Cerebellar nuclear complex (tissue), 1 donor: Measurements from ENCODE around the gene IL31RA.

Experiments
- DNase-seq, 2 experiments: peaks; one replicate each; lab custom pipeline; 2025; lab: John Stamatoyannopoulos, UW

Gene IL31RA

DNA sequence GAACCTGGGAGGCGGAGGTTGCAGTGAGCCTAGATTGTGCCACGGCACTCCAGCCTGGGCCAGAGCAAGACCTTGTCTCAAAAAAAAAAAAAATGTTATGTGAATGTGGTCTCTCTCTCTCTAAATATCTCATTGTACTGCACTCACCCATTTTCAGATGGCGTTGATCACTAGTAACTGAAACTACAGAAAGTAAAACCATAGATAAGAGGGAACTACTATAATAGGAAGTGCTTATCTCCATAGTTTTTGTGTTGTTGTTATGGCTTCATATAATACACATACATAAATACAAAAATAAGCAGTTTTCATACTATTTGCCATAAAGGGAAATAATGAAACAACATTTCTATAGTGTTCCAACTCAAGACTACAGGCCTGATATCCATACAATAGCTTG, 9.1 kb downstream of the IL31RA start:
- DNase-seq = no peak

DNA sequence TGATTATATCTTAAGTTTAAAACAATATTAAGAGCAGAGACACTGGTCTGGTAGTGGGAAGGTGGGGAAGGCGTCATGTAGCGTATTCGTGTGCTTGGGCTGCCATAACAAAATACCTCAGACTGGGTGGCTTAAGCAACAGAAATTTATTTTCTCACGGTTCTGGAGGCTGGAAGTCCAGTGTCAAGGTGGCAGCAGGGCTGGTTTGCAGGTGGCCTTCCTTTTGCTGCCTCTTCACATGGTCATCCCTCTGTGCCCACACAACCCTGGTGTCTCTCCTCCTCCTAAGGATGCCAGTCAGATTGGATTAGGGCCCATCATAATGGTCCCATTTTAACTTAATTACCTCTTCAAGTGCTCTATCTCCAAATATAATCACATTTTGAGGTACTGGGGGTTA, 9.6 kb downstream of the IL31RA start:
- DNase-seq = no peak

DNA sequence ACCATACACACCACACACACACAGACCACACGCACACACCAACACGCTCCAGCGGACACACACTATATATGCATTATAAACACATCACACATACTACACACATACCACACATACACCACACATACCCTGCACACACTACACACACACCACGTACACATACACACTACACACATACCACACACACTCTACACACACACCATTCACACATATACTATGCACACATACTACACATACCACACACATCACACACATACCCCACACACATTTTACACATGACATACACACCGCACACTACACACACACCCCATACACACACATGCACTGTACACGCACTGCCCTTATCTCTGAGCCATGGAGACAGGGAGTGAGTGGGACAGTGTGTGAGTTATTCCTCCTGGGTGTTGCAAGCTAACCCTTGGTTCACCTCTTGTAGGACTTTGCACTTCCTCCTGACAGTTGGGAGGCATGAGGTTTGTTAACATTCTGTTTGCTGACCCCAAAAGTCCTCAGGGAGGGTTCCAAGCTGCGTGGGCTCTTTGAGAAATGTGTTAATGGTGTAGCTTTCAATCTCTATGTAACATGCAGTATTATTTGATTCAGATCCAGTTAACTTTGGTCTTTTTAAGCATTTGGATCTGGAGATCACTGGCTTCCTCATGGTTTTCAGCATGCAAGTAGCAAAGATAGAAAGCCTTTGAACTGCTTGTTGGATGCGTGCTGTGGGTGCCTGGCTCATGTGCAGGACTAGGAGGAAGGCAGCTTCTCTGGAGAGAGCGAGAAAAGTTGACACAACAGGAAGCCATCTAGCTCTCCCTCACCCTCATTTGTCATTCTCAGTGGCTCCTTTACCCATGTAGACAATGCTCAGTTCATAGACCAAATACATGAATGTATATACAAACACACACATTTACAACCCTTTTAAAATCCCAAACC, 13.7 kb downstream of the IL31RA start:
- no peak for DNase-seq

DNA sequence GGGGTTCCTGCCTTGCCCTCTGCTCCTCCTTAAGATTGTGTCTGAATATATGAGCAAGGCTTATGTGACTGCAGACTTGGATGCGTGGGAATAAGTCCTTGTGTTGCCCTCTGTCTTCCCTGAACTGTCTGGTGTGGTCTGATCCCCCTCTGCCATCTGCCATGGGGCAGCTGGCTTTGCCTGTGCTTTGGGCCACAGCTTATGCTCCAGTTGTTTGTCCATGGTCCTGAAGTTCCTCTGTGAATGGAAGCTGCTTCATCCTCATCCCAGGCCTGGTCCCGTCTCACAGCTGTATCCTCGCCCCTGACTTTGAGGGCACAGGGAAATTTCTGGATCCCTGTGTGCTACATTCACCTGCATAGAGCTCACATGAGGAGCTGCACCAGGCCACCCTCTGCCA, 14.7 kb downstream of the IL31RA start:
- no peak for DNase-seq

DNA sequence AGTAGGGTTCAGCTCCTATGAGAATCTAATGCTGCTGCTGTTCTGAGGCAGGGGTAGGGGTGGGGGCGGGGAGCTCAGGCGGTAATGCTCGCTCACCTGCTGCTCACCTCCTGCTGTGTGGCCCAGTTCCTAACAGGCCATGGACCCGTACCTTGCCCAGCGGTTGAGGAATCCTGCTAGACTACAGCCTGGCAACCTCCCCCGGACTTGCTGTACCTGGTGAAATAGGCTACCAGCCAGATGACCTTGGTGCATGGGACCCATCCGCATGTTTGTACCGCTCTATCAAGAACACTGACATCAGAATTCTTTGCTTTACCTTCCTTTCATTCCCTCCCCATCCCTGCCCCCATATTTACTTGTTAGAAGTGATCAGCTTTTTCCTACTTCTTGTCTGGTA, 15.3 kb downstream of the IL31RA start:
- no peak for DNase-seq

DNA sequence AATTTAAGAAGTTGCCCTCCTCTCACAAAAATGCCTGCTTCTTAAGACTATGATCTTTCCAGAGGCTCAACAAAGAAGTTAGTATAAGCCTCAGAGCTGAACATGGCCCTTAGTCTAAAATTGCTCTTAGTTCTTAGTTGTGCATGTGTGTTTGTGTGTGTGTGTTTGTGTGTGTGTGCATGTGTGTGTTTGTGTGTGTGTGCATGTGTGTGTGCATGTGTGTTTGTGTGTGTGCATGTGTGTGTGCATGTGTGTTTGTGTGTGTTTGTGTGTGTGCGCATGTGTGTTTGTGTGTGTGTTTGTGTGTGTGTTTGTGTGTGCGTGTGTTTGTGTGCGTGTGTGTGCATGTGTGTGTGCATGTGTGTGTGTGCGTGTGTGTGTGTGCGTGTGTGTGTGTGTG, 15.8 kb downstream of the IL31RA start:
- no peak for DNase-seq

DNA sequence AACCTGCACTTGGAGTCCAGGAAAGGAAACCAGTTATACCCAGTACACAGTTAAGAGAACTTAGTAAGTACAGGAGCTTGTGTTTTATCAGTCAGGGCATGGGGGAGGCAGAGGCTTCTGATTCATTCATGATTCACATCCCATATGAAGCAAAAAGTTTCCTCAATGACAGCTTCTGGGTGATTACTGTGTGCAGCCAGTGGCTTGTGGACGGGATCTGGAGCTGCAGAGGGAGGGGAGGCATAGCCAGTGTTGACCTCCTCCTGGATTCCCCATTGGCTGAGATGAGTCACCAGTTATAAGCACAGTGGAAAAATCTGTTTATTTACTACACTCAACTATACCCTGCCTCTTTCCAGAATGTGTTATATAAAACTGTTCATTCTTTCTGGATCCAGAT, 17.7 kb downstream of the IL31RA start:
- DNase-seq = no peak

DNA sequence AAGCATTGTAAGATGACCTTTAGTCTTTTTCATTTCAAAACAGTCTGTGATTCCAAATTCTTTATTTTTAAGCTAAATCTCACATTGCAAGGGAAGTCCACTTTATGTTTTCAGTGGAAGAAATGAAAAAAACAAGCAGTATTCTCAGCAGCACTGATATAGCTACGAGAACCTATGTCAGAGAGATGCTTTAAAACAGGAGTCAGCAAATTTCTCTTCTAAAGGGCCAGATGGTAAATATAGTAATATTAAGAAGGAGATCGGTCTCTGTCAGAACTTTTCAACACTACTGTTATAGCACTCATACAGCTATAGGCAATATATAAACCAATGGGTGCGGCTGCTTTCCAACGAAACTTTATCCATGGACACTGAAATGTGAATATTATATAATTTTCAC, 18.7 kb downstream of the IL31RA start:
- no peak for DNase-seq

DNA sequence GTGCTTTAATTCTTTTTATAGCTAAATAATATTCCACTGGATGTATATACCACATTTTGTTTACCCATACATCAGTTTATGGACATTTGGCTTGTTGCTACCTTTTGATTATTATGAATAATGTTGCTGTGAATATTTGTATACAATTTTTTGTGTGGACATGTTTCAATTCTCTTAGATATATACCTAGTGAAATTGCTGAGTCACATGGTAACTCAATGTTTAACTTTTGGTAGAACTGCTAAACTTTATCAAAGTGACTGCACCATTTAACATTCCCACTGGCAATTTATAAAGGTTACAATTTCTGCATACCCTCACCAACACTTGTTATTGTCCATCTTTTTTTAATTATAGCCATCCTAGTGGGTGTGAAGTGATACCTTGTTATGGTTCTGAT, 22.1 kb downstream of the IL31RA start:
- no peak for DNase-seq

DNA sequence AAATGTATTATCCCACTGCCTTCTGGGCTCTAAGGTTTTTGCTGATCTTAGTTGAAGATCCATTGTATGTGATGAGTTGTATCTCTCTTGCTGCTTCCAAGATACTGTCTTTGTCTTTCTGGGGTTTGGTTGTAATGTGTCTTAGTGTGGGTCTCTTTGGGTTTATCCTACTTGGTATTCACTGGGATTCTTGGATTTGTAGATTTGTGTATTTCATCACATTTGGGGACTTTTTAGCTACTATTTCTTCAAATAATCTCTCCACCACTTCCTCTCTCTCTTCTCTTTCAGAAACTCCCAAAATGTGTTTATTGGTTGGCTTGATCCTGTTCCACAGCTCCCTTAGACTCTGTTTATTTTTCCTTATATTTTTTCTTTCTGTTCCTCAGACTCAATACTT, 26.5 kb downstream of the IL31RA start:
- DNase-seq = no peak

DNA sequence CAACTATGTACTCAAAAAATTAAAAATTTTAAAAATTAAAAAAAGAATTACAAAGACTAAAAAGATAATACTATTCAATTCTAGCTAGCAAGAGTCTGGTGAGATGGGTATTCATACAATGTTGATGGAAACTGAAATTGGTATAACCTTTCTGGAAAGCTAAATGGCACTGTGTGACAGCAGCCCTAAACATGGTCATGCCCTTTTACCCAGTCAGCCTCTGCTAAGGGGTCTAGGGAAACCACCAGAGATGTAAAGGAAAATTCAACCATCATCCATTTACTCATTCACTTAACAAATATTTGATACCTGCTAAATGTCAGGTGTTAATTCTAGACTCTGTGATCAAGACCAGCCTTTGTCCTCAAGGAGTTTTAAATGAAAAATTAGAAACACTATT, 29.3 kb downstream of the IL31RA start:
- no peak for DNase-seq

DNA sequence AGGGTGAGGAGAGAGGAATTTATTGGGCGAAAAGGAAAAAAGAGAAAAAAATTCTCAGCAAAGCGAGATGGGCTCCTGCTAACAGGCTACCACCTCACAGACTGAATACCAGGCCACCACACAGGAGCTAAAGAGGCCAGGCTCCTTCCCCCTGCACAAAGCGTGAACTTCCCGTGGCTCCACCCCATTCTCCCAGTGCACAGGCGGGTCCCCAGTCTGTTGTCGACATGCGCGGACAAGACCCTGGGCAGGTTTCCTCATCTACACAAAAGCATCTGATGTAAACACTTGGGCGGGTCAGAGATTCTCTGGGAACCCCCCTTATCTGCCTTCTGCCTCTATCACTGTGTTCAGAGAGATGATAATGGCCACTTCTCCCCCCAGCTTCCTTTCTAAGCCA, 34.2 kb downstream of the IL31RA start:
- no peak for DNase-seq

DNA sequence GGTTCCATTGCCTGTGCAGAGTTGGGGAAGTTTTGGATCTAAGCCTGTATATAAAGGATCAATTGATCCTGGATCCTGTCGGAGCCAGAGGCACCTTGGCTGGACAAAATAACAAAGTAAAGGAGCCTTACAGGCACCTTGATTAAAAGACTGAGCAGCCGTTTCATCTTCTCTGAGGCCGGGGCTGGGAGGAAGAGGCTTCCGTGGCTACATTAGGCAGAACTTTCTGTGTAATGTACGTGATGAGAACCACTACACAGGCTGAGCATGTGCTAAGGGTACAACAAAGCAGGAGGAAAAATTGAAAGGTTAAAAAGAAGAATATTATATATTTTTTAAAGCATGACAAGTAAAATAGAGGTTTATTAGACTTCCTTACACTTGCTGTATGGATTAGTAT, 37.0 kb downstream of the IL31RA start:
- no peak for DNase-seq

DNA sequence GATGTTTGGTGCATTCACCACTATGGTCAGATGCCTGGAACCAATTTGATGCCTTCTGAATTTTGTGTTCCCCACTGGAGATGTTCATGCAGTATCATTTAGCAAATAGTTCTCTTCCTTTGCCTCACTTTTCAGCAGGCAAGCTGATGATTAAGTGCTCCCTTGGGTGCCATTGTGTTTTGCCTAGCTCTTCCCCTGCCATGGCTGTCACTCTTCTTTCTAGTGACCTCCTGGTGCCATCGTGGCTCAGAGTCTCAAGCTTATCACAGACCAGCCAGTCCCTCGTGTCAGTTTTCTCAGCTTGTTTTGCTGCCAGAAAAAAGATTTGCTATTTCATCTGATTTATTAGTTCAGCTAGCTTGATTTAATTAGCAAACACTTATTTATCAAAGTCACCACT, 41.3 kb downstream of the IL31RA start:
- DNase-seq = no peak

DNA sequence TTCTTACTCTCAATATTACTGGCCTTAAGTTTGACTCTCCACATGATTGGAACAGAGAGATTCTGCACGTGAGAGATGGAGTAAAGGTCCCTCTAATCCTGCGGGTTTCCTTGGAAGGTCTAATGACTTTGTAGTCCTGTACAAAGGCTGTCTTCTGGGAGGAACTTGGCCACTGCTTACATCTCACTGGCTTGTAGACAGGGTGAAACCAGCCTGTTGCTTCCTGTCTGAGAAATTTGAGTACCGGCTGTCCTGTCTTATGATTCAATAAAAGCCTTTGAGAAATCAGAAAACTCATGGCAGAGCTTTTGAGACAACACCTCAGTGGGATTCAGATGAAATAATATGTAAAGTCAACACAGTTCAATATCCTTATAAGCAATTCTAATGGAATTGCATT, 43.0 kb downstream of the IL31RA start:
- DNase-seq = no peak

DNA sequence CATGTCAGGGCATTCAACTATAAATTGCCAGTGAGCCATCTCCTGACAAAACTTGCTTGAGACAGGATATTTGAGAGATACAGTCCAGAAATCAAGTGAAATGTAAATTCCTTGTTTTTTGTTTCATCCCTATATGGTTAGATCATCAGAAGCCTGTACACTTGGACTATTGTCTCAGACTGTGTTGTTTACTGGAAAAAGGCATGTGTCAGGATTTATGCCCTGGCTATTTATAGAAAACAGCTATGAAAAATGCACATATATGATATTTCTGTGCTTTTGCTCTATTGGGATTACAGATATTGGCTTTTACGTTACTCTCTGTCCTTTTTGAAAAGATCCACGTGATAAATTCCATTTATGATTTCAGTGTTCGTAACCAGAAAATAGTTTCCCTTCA, 44.2 kb downstream of the IL31RA start:
- no peak for DNase-seq

DNA sequence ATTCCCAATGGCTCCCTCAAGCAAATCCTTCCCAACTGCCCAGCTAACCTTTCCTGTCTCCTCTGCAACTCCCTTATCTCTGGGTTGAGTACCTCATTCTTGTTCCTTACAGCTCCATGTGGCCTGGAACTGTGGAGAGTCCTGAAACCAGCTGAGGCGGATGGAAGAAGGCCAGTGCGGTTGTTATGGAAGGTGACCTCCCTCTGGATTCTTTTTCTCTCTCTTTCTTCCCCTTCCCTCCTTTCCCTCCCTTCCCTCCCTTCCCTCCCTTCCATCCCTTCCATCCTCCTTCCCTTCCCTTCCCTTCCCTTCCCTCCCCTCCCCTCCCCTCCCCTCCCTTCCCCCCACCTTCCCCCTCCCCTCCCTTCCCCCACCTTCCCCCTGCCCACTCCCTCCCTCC, 45.1 kb downstream of the IL31RA start:
- DNase-seq = no peak

DNA sequence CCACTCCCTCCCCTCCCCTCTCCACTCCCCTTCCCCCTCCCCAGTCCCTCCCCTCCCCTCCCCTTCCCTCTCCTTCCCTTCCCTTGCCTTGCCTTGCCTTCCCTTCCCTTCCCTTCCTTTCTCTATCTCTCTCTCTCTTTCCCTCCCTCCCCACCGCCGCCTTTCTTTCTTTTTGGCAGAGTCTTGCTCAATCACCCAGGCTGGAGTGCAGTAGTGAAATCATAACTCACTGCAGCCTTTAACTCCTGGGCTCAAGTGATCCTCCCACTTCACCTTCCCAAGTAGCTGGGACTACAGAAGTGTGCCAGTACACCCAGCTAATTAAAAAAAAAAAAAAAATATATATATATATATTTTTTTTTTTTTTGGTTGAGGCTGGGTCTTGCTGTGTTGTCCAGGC, 45.5 kb downstream of the IL31RA start:
- DNase-seq = no peak

DNA sequence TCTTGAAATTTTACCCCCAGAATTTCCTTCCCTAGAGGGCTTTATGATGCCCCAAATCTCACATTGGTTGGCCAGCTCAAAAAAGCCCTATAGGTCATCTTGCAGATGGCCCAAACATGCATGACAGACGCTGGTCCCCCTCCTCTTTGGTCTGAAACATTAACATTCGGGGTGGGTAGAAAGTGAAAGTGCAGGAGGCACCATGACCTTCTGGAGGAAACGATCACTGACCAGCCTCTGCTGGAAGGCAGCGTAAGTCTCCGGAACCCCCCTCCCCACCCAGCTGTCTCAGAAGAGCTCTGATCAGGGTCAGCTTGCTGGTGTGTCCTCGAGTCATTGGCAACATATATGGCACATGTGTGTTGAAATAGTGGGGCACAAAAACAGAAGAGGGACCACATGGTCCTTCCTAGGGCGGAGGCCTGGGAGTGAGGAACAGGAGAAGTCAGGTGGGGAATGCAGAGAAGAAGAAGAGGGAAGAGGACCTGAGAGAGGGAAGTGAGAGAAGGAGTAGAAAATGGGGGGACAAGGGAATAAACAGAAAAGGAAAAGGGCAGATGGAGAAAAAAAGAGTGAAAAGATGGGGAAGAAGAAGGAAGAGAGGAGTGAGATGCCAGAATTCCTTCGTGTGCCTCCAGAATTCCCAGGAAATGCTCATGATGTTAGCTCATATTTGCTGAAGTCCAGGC, 46.2 kb downstream of the IL31RA start:
- no peak for DNase-seq

DNA sequence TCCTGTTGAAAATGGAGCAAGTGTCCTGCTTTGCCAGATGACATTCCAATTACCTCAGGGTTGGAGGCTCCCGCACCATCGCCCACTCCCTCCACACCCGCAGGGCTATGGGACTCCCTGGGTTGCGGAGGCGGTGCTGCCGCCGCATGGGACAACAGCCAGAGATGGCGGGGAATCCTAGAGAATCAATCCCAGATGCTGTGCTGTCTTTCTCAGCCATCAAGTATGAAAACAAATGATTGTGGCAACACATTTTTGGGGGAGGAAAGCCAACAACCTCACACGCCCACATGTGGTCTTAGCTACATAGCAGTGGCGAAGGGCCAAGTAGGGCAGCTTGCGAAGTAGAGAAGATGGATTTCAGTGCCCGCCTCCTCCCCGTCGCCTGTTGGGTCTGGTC, 46.7 kb downstream of the IL31RA start:
- no peak for DNase-seq

DNA sequence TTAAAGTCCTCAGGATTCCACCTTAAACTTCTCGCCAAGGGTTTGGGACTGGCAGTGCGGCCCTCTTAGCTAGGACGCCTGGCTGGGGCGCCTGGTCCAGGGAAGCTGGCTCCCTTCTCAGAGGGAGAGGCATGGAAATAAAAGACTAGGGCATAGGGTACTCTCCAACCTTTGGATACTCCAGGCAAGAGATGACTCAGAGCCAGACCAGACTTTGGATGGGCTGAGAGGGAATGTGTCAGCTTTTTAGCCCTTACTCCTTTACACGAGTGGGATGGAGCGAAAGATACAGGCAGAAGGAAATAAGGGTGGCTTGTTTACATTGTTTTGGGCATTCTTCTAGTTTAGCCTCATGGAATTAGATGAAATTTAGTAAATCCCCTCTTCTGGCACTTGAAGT, 48.2 kb downstream of the IL31RA start:
- DNase-seq = no peak

DNA sequence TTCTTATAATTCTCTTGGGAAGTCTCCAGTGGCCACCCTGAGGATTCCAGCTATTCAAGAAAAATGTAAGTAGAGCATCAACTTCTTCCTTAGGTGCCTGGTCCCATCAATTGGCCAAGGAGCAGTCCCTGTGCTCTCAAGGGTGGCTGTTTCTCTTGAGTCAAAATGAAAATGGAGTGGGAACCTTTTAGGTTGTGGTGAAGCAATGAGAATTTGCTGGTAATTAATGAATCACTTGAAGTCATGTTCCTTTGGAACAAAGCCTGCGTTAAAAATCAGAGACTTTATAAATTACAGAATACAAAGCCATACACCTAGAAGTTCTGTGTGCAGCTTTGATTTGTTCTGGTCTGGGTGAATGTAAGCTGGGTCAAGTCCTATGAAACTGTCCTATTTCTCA, 48.9 kb downstream of the IL31RA start:
- no peak for DNase-seq

DNA sequence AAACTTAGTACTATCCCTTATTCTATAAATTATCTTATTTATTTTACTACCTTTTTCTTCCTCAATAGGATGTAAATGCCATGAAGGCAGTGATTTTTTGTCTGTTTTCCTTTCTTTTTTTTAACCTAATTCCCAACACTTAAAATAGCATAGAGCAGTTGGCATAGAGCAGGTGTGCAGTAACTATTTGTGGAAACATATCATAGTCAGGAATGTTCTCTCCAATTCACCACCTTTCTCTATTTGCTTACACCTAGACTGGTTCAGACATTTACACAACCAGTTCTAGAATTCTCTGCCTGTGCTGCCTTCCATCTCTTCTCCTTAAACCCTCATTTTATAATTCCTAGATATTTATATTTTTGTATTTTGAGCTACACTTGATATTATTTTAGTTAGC, 49.6 kb downstream of the IL31RA start:
- DNase-seq = peak in 1 of 2 experiments; percentile 23

DNA sequence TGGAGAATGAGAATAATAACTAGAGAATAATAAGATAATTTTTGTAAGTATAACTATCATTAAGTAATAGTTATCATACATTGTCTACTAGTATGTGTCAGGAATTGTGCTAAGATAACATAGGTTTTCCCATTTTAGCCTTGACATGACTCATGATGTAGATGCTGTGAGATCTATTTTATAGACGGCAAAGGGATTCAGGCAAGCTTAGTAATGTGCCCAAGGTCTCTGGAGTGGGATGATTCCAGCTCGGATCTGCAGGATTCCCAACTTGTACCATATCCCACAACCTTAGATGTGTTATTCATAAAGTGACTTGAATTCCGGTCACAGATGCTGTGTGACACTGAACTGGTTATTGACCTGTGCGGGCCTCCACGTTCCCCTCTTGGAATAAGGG, 51.5 kb downstream of the IL31RA start:
- DNase-seq = no peak
